Large intestine (tissue), 3 donors: Measurements from ENCODE around the gene TCERG1L. TPM values are rescaled to one million over a fixed set of nuclear protein-coding genes. Genes with fewer than 3 reads are reported as not detected.

ENCODE experiments used
- DNase-seq, 2 donors: peaks; one replicate each; pipeline versions ENCODE4 v3.0.0 to v3.0.0-alpha.2; 2013
- H3K27ac ChIP-seq: one replicate; pipeline ENCODE4 v1.5.1; 2013; ENCODE audit warnings: low read length
- H3K27me3 ChIP-seq: 2 replicates; pipeline ENCODE4 v1.6.1; 2013; ENCODE audit warnings: low read length; ENCODE audit not compliant: control insufficient read depth, insufficient read depth
- H3K36me3 ChIP-seq: 2 replicates; pipeline ENCODE4 v1.6.1; 2013; ENCODE audit warnings: low read length; ENCODE audit not compliant: control insufficient read depth, insufficient read depth
- H3K4me1 ChIP-seq: one replicate; pipeline ENCODE4 v1.6.1; 2013; ENCODE audit warnings: low read length; ENCODE audit not compliant: control insufficient read depth, insufficient read depth
- H3K4me3 ChIP-seq: one replicate; pipeline ENCODE4 v1.5.1; 2013; ENCODE audit warnings: low read length
- H3K9me3 ChIP-seq: one replicate; pipeline ENCODE4 v1.6.1; 2013; ENCODE audit warnings: mild to moderate bottlenecking, low read depth, low read length, moderate library complexity; ENCODE audit not compliant: control insufficient read depth
- WGBS: methylation state at CpG from one replicate; pipeline ENCODE4 v1.1.5; 2013; ENCODE audit warnings: low lambda C conversion rate; ENCODE audit not compliant: insufficient coverage; 5-methylcytosine and 5-hydroxymethylcytosine counted together
- polyA plus RNA-seq: library from polyadenylated mRNA; unstranded; fragments of 120-200 nt; gene quantifications from one replicate; pipeline ENCODE4 v1.2.1, GENCODE V29; 2013

TCERG1L gene
- polyA plus RNA-seq, 1 donor, result 0.45 TPM

- Histone ChIP-seq H3K36me3 (no peaks in the 10 kb centered on the region), H3K9me3 (no peaks in the 10 kb centered on the region), H3K27me3 (peaks cover 3% of the 10 kb centered on the region), H3K4me1 (no peaks in the 10 kb centered on the region), H3K27ac (no peak overlapping the region), H3K4me3 (no peak overlapping the region)
- WGBS, result no CpG with 5 or more reads among the region's 21 CpGs
- DNase-seq, result no peak
These were observed 110.6 kb downstream of the TCERG1L start for GRCh38 chr10:131200856-131201470.

DNA sequence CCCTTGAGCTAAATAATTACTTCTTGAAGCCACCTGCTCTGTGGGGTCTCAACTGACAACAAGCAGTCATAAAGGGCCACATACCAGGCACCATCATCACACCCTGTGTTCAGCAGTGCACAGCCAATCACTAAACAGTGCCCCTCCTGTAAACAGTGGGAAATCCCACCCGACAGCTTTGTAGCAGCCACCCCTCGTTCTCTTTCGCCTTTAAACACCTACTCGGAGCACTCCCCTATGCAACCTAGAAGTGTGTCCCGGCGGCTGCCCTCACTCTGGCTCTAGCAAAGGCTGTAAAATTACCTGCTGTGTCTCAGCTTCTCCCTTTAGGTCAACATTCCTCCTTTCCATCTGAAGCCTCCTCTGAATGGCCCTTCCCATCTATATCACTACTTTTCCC is 111.9 kb downstream of the TCERG1L start:
- Histone ChIP-seq H3K4me1 (no peaks in the 10 kb centered on the region), H3K9me3 (no peaks in the 10 kb centered on the region), H3K27ac (no peak overlapping the region), H3K4me3 (no peak overlapping the region), H3K27me3 (peaks cover 3% of the 10 kb centered on the region), H3K36me3 (no peaks in the 10 kb centered on the region)
- no peak for DNase-seq
- WGBS, result 0% methylated on average over 1 of the region's 6 CpGs

- no peak overlapping the region for H3K4me3 ChIP-seq
- no peak overlapping the region for H3K27ac ChIP-seq
- no peak for DNase-seq
- no peaks in the 10 kb centered on the region for H3K36me3 ChIP-seq
- H3K4me1 ChIP-seq, result no peaks in the 10 kb centered on the region
- WGBS, result no CpG with 5 or more reads among the region's 7 CpGs
- peaks cover 3% of the 10 kb centered on the region for H3K27me3 ChIP-seq
- no peaks in the 10 kb centered on the region for H3K9me3 ChIP-seq
These were observed 112.7 kb downstream of the TCERG1L start for GRCh38 chr10:131198843-131199242.

GRCh38 chr10:131198401-131198800 is 113.1 kb downstream of the TCERG1L start:
- Histone ChIP-seq H3K4me3 (no peak overlapping the region), H3K36me3 (no peaks in the 10 kb centered on the region), H3K9me3 (no peaks in the 10 kb centered on the region), H3K27me3 (peaks cover 3% of the 10 kb centered on the region), H3K4me1 (no peaks in the 10 kb centered on the region), H3K27ac (no peak overlapping the region)
- no peak for DNase-seq
- whole genome bisulfite sequencing, result no CpG with 5 or more reads among the region's 10 CpGs

DNA sequence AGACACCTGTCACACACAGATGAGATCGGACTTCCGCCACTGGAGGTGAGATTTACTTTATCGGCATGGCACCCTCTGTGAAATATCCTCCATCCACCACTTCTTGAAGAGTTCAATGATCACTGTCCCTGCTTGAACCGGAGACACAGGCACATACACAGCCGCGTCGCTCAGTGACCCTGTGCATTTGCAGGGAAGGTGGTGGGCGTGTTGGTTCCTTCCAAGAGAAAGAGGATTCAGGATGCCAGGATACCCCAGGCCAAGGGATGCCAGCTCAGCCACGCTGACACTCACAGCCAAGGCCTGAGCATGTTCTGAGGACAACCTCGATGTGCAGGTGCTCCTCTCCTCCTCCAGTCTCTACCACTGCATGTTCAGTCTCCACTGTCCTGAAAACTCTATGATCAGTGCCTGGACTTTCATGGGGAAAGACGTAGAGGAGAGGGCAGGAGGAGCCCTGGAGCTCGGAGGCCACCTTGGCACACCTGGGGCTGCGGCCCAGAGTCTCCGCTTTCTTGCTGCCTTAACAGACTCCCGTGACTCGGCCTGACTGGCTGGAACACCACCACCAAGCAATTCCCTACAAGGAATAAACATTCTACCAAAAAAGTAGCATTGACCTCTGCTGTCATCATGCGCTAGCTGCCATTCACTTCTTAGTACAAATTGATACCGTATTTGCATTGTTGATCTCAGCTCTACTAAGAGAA is 115.2 kb downstream of the TCERG1L start:
- DNase-seq, result no peak
- no CpG with 5 or more reads among the region's 18 CpGs for WGBS
- Histone ChIP-seq H3K9me3 (no peaks in the 10 kb centered on the region), H3K36me3 (no peaks in the 10 kb centered on the region), H3K4me1 (no peaks in the 10 kb centered on the region), H3K27ac (no peak overlapping the region), H3K4me3 (no peak overlapping the region), H3K27me3 (peaks cover 3% of the 10 kb centered on the region)

DNA sequence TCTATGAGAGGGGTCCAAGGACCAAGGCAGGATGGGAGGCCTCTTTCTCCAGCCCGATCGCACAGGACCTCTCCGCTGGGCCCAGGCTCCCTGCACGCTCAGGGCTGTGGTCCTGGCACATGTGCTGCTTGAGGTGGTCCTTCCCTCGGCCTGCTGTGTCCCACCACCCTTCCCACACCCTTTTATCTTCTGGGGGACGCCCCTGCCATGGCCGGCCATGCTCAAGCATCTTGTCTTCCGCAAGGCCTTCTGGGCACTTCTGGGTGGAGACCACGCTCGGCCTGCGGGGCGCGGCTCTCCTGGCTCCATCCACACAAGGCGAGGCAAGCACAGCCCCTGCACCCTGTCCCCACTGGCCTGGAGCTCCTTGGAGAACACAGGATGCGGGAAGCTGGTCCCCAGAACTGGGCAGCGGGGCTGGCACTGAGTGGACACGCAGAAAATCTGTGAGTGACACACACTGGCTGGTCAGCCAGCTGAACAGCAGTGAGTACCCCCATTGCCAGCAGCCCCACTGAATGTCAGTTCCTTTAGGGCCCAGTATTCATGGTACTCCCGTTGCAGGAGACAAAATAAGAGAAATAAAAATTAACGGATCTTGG is 115.9 kb downstream of the TCERG1L start:
- H3K36me3 ChIP-seq, result no peaks in the 10 kb centered on the region
- H3K9me3 ChIP-seq, result no peaks in the 10 kb centered on the region
- WGBS, result 94% methylated on average over 3 of the region's 19 CpGs
- peaks cover 3% of the 10 kb centered on the region for H3K27me3 ChIP-seq
- no peak overlapping the region for H3K27ac ChIP-seq
- H3K4me3 ChIP-seq, result no peak overlapping the region
- no peaks in the 10 kb centered on the region for H3K4me1 ChIP-seq
- DNase-seq, result no peak

DNA sequence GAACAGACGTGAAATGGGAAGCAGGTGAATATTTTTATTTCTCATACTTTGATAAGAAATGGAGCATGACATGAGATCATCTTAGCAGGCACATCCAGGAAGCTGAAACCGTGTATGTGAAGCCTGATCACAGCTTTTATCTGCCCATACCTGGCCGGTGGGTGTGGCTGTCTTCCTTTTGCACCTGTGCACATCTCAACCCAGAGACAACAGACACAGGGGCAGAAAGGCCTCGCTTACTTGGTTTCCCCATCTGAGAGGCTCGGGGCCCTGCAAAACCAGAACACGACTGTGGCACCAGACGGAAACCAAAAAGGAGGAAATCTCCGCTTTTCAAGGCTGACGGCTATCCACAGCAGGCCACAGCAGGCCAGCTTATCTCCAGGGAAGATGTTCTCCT is 116.4 kb downstream of the TCERG1L start:
- H3K36me3 ChIP-seq, result no peaks in the 10 kb centered on the region

GRCh38 chr10:131193923-131194322 is 117.6 kb downstream of the TCERG1L start:
- no CpG with 5 or more reads among the region's 15 CpGs for WGBS
- no peak overlapping the region for H3K4me3 ChIP-seq
- H3K36me3 ChIP-seq, result no peaks in the 10 kb centered on the region
- H3K9me3 ChIP-seq, result no peaks in the 10 kb centered on the region
- DNase-seq, result no peak
- no peak overlapping the region for H3K27ac ChIP-seq
- H3K27me3 ChIP-seq, result no peaks in the 10 kb centered on the region
- no peaks in the 10 kb centered on the region for H3K4me1 ChIP-seq

More for the DNA sequence above, 116.4 kb downstream of the TCERG1L start:
- H3K27ac ChIP-seq, result no peak overlapping the region
- no peaks in the 10 kb centered on the region for H3K9me3 ChIP-seq
- WGBS, result 100% methylated on average over 1 of the region's 9 CpGs
- DNase-seq, result no peak
- no peak overlapping the region for H3K4me3 ChIP-seq
- no peaks in the 10 kb centered on the region for H3K4me1 ChIP-seq
- peaks cover 3% of the 10 kb centered on the region for H3K27me3 ChIP-seq

GRCh38 chr10:131188494-131188893 is 123.0 kb downstream of the TCERG1L start:
- H3K27ac ChIP-seq, result no peak overlapping the region
- DNase-seq, result no peak
- H3K27me3 ChIP-seq, result no peaks in the 10 kb centered on the region
- H3K9me3 ChIP-seq, result no peaks in the 10 kb centered on the region
- no peaks in the 10 kb centered on the region for H3K36me3 ChIP-seq
- H3K4me1 ChIP-seq, result no peaks in the 10 kb centered on the region
- no peak overlapping the region for H3K4me3 ChIP-seq
- WGBS, result 98% methylated on average over 4 of the region's 4 CpGs

DNA sequence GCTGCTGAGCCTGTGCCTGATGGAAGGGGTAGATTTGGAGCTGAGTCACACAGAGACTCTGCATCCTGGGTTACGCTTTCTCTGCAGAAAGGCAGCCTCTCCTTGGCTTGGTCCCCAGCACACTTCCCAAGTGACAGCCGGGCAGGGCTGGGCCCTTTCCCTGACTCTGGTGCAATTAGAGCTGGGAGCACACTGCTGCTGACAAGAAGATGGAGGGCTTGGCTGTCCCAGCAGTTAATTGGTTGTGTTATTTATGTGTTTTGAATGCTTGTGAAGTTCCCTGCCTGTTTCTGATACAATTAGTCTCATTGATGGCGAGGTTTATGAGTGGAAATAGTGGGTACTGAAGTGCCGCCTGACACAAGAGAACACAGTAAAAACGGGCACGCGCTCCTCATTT is 123.6 kb downstream of the TCERG1L start:
- no CpG with 5 or more reads among the region's 7 CpGs for WGBS
- H3K27ac ChIP-seq, result no peak overlapping the region
- no peak for DNase-seq
- H3K4me3 ChIP-seq, result no peak overlapping the region
- H3K27me3 ChIP-seq, result no peaks in the 10 kb centered on the region
- H3K36me3 ChIP-seq, result no peaks in the 10 kb centered on the region
- no peaks in the 10 kb centered on the region for H3K9me3 ChIP-seq
- H3K4me1 ChIP-seq, result no peaks in the 10 kb centered on the region
